DMS 273 (cell line): ENCODE results near the gene GAL.

ENCODE experiments used
- DNase-seq: peaks from one replicate; lab custom pipeline; 2025; ENCODE audit not compliant: unreplicated experiment; lab: John Stamatoyannopoulos, UW

The GAL gene

DNA sequence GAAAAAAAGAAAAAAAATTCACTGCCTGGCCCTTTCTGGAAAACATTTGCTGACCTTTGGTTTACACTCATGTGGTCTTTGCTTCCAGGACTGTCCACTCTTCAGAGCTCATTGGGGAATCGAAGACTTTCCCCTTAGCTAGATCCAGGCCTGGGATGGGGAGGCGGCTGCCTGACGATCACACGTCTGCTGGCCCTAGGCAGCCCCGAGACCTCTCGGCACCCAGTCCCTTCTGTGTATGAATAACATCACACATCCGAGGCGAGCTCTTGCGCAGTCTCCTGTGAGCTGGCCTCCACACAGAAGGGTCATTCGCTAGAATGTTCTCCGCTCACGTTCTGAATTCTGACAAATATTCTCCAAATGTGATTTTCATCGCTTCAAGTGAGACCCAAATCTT is 25.7 kb upstream of the GAL start:
- no peak for DNase-seq

DNA sequence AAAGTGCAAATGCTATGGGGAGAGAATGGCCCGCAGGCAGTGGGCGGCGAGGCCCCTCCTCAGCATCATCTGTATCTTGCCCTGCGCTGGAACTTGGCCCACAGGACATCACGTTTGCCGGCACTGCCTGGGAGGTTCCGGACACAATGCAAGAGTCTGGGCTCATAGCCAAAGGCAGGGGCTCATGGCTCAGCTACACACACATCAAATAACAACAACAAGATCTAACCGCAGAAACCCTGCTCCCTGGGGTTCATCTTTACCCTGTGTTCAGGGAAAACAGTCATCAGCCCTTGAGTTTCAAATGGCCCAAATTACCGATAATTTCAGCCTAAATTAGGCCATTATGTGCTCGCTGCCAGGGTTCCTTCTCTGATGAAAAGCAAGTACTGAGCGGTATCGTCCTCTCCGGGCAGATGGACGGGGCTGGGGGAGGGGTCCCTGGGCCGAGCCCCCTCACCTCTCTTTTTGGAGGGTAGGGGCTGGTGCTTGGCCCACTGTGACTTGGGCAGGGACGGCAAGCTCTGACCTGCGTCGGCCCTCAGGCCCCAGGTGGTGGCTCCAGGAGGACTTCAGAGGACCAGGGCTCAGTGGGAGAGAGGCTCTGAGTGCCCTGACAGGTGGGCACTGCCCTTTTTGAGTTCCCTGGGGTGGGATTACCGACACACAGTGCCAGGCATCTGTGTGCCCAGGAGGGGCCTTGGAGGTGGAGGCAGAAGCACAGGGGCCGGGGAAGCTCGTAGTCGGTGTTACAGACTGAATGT is 25.0 kb upstream of the GAL start:
- peak; percentile 75 for DNase-seq

DNA sequence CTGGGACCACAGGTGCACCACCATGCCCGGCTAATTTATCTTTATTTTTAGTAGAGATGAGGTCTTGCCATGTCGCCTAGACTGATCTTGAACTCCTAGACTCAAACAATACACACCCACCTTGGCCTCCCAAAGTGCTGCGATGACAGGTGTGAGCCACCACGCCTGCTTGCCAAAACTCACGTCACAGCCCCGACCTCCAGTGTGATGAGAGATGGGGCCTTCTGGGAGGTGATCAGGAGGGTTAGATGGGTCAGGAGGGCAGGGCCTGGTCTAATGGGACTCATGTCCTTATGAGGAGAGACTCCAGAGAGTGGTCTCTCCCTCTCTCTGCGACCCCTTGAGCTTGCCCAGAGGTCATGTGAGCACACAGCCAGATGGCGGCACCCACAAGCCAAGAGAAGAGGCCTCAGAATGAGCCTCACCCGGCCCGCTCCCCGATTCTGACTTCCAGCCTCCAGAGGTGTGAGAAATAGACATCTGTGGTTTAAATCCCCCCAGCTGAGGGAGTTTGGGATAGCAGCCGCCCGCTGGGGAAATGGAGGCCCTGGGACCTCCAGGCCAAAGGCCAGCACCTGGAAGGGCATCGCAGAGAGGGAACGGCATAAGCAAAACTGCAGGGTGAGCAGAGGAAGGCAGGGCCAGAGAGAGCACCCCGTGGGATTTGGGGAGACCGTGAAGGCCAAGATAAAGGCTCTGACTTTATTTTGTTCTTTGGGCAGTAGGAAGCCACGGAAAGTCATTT is 24.1 kb upstream of the GAL start:
- DNase-seq, result no peak

DNA sequence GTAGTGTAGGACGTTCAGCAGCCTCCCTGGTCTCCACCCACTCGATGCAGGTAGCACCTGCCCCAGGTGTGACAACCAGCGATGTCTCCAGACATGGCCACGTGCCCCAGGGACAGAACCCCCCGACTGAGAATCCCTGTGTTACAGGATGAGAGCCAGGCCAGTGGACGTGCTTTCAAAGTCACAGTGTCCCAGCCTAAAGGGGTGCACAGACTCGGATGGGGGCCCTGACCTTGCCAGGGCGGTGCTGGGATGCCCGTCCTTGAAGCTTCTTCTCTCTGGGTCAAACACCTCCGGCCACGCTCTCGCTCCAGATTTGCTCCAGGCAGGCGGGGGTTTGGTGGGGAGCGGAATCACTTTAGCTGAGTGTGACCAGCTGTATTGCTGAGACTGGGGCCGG is 23.3 kb upstream of the GAL start:
- no peak for DNase-seq

DNA sequence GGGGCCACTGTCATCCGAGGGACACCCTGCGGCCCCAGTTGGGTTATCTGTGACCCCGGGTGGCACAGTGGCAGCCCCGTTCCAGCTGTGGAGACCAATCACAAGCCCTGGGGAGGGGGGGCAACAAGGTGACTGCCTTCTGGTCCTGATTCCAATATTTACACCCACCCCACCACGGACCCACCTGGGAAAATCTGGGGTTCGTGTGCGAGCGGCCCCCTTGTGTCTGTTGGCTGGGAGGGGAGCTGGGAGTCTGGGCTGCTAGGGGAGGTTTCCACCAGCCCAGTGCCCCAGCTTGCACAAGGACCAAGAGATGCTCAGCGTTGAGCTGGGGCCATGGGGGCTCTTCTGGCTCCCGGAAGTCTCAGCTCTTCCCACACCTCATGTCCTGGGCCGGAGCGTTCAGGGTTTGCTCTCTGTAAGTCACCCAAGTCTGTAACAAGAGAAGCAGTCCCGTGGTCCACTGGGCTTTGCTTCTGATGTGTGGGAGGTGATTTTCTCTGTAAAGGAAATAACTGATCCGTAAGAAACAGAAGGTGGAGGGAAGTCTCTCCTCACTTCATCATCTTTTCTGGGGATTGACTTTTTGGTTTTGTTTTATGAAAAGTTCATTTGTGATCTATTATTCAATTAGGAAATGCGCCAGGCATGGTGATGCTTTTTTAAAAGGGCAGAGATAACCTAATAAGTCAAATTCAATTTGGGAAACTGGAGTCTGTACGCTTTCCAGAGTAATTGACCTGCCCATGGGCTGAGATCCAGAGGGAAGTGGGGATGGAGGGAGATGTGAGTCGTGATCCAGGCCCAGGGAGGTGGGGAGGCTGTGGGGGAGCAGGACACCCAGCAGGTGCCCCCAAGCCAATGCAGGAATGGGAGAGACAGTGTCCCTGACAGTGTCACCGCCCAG is 22.4 kb upstream of the GAL start:
- DNase-seq, result no peak

DNA sequence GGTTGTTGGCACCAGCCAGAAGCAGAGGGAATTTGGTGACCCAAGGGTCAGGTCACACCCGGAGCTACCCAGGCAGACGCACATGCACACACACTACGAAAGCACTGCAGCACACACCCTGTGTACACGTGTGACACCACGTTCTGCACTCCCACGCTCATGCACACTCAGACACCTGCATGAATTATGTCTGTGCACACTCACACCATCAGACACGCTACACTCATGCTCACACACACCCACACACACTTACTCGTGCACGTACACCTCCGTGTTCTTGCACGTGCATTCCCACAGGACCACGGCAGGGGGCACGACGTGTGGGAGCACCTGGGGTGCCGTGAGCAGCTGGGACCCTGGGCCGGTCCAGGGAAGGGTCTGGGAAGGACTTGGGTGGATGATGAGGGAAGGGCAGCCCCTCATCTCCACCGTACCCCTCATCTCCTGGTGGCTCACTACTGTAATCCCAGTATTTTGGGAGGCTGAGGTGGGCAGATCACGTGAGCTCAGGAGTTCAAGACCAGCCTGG is 20.8 kb upstream of the GAL start:
- no peak for DNase-seq

DNA sequence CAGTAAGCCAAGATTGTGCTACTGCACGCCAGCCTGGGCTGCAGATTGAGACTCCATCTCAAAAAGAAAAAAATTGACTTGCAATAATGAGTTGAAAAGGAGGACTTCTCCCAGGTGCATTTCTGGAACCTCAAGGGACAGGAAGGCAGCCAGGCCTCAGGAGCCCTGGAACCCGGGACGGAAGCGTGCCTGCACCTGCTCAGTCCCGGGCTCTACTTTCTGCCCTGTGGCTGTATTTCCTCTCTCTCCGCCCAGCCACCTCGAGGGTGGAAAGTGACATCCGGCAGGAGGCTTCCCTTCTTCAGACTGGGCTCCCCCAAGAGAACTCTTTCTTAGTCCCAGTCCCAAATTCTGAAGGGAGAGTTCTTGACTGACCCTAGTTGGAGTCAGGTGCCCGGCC is 20.2 kb upstream of the GAL start:
- DNase-seq, result no peak

DNA sequence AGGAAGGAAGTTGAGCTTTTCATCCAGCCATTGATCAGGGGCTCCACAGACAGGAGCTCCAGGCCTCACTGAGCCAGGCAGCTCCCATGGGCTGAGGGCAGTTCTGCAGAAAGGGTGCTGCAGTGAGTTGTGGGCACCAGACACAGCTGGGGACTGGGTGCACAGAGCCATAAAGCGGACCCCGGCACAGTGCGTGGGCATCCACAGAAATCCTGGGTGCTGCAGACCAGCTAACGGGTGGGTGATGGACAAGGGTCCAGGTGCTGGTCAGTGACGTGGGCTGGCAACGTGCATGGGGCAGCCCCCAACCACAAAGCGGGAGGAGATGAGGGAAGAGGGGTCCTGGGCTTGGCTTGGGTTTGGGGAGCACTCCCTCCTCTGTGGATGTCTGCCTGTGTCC is 19.4 kb upstream of the GAL start:
- no peak for DNase-seq

DNA sequence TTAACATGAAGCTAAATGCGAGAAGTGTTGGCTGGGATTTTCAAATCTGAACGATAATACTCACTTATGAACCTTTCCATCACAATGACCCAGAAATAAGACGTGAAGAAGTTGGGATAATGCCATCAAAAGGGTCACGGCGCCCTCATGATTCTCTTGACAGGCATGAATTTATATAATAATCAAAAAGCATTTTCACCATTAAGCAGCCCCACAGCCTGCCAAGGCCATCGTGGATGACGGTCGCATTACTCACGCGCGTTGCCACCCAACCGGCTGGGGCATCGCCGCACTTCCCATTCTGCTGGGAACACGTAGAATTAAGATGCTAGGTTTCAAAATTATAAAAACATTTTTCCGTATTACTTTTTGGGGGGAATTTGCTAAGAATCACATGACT is 18.9 kb upstream of the GAL start:
- no peak for DNase-seq

DNA sequence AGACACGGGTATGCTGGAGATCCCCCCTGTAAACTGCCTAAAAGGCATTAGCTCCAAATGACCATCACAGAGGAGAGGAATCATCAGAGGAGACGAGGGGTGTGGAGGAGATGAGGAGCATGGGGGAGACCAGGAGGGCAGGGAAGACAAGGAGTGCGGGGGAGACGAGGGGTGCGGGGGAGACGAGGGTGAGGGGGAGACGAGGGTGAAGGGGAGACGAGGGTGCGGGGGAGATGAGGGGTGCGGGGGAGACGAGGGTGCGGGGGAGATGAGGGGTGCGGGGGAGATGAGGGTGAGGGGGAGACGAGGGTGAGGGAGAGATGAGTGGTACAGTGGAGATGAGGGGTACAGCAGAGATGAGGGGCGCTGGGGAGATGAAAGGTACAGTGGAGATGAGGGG is 17.5 kb upstream of the GAL start:
- DNase-seq, result no peak

DNA sequence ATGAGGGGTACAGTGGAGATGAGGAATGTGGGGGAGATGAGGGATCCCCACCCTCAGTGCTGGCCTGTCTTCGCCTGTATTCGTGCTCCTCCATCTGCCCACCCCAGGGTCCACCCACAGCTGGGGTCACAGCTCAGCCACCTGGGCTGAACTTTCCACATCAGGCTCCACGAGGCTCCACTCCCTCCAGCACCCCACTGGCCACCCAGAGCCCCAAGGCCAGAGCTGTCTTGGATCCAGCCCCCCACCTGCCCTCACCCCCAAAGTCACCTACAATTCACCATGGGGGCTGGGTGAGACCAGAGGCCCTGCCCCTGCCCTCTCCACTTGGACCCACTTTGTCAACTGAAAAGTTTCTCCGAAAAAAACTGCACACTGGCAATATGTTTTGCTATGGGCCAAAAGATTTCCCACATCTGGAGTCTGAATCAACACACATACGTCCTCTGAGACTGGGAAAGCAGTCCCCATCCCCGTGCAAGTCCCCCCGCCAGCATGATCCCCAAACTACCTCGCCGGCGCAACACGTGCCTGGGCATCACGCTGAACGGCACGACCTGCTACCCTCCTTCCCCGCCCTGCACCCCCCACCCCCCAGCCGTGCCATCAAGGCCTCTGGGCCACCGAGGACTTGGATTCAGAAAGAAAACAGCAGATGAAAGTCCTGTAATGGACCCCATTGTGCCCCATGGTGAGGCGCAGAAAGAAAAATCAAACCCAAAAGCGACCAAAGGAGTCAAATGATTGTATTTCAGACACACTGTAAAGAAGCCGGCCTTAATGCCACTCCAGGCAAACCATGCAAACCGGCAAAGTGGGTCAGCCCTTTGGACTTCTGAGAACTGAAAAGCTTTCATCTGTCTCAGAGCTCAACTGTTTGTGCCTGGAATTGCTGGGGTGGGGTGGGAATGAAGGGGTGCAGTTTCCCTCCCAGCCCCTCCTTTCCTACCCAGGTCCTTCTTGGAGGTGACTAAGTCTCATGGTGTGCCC is 16.5 kb upstream of the GAL start:
- DNase-seq, result no peak

DNA sequence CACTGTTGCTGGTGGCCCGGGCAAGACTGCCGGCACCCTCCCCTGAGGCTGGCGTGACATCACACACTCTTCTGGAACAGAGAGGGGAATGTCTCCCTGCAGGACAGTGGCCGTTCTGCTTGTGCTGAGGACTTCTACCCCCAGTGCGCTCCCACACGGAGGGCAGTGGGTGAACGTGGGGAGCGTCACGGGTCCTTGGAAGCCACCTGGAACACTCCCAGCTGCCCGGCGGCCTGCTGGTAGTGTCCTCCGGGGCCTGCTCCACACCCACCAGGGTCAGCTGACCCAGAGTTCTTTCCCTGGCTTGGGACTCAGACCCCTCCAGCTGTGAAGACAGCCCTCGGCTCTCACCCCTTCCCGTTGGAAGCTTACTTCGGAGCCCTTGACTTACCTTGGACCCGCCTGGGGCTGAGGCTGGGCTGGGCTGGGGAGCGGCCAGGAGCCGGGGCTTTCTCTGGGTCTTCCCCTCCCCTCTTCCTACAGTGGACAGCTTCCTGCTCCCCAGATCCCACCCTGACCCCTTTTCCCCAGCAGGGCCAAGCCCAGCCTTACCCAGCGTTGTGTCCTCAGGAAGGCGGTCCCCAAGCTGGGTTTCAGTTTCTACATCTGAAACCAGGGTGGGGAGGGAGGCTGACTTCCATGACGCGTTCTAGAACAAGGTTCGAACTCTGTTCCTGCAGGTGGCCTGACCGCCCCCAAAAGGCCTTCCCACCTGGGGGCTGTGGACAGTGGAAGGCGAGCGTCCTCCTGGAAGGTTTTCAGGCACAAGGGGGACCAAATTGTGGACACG is 14.8 kb upstream of the GAL start:
- no peak for DNase-seq

DNA sequence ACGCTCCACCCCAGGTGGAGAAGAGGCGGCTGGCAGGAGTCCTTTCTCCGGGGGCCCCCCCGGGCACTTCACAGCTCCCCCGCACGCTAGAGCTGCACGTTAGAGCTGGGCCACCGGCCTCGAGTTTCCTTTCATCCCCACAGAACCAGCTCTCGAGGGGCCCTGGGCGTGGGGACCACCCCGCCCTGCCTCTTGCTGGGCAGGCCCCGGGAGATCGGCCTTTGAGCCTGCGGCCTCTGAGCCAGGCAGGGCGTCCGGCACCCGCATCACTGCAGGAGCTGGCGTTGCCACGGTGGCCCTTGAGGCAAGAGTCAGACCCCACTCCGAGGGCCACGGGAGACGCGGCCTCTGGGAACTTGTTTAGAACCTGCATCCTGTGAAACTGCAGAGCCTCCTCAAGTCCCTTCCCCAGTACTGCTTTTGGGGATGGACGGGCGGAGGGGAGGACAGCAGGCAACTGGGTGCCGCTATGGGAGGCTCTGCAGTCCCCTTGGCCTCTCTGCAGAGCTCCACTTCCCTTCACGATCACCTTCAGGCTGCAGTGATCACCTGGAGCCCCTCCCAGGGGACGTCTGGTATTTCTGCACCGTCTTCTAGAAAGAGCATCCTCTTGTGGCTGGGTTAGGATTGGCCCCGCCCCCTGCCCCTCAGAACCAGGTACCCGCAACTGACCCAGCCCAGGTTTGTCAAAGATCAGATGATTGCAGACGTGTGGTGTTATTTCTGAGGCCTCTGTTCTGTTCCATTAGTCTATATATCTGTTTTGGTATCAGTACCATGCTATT is 13.9 kb upstream of the GAL start:
- DNase-seq, result no peak

DNA sequence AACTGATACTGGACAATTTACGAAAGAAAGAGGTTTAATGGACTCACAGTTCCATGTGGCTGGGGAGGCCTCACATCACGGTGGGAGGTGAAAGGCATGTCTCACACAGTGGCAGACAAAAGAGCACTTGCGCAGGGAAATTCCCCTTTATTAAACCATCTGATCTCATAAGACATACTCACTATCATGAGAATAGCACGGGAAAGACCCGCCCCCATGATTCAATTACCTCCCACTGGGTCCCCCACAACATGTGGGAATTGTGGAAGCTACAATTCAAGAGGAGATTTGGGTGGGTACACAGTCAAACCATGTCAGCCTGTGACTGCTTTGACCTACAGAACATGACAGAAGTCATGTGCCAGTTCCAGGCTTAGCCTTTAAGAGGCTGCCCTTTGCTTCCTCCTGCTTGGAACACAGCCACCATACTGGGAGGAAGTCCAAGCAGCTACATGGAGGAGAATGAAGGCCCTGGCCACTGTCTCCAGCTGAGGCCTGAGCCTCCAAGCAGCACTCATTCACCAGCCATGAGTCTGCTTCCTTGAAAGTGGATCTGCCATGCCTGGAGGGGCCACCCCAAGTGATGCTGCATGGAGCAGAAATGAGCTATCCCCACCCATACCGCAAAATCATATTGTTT is 10.9 kb upstream of the GAL start:
- no peak for DNase-seq

DNA sequence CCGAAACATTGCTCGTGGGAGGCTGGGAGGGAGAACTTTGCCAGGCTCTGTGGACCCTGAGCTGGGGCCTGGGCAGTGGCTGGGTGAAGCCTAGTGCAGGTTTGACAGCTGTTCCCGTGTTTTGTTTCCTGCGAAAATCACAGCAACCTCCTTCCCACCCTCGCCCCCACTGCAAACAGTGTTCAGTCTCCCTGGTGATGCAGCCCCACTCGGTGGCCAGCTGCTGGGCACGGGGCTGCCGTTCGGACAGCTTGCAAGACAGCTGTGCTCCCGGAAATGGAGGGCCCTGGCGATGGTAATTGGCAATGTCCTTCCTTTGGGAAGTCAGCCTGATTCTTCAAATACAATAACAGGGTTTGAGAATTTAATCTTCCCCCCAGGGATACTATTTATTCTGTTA is 10.4 kb upstream of the GAL start:
- peak; percentile 36 for DNase-seq

DNA sequence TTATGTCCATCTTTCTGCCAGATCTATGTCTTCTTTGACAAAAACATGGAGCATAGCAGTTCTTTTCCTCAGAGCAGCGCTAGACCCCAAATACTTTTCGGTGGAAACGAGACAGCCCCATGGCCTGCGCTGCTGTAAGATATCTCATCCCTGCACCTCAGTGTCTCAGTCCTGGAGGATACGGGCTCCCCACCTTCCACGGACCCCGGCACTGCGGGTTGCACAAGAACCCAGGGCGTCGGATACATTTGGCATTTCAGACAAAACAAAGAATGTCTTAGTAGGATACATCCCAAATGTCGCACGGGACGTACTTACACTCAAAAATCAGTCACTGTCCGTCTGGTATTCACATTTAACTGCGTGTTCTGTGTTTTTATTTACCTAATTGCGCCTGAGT is 9.9 kb upstream of the GAL start:
- DNase-seq, result no peak

DNA sequence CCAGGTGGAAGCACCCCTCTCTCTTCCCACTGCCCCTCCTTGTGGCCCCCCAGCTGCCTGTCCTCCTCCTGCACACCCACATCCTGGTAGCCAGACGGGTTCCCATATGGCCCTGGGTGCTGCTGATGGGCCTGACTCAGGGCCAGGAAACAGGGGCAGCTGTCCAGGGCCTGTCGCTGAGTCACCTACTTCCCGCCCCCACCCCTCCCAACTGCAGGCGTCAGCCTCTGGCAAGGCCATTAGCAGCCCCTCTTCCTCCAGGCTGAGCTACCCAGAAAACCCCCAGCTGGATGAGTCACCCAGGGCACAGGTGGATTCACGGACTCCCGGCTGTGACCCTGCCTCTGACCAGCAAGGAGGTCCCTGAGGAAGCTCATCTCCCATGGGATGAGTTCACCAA is 6.9 kb upstream of the GAL start:
- DNase-seq, result peak; percentile 71

DNA sequence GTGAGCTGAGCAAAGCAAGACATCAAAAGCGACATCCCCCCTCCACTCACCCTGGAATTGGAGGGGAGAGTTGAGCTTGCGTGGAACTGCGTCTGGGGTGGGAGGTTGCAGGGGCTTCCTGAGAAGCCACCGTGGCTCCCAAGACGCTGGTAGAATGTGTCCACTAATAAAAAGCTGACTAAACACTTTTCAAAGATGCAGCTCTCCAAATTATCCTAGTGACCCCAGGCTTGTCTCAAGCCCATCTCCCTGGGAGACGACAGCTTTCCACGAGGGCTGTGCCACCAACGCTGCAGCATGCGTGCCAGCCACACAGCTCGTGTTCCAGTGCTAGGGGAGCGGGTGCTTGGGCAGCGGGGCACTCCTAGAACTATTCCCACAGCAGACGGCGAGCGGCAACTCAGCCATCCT is 6.3 kb upstream of the GAL start:
- DNase-seq, result no peak
